Activated naive CD8-positive, alpha-beta T cell treated with anti-CD3 and anti-CD28 coated beads, Interleukin-2, amount 10 ng/mL, durations not matched to agents 7 days and 5 days (primary cell): ENCODE measurements around the gene LCN12. TPM values are rescaled to one million over a fixed set of nuclear protein-coding genes. Genes with fewer than 3 reads are reported as not detected.

ENCODE experiments used
- ATAC-seq: fragments of 150-1000 bp; cut with Tn5 transposase; one replicate; pipeline ENCODE4 v1.10.0; 2021; ENCODE audit warnings: low read depth, moderate library complexity
- POLR2A ChIA-PET: fragments of 350-600 bp; sonication (Branson Sonifier 250); formaldehyde crosslinking; loops from one replicate; lab custom pipeline; 2021; ENCODE audit warnings: antibody characterized with exemption; lab: Charles Lee
- DNase-seq: peaks from one replicate; pipeline ENCODE4 v3.0.0; 2021
- H3K27ac Mint-ChIP-seq: one replicate; pipeline ENCODE4 v1.8.0; 2022; ENCODE audit warnings: mild to moderate bottlenecking, mixed read lengths
- H3K27me3 Mint-ChIP-seq: one replicate; pipeline ENCODE4 v1.8.0; 2022; ENCODE audit warnings: mild to moderate bottlenecking, moderate library complexity, mixed read lengths
- H3K36me3 Mint-ChIP-seq: one replicate; pipeline ENCODE4 v1.8.0; 2021; ENCODE audit warnings: mild to moderate bottlenecking, mixed read lengths
- H3K4me1 Mint-ChIP-seq: one replicate; pipeline ENCODE4 v1.8.0; 2021; ENCODE audit warnings: mixed read lengths
- H3K4me3 Mint-ChIP-seq: one replicate; pipeline ENCODE4 v1.8.0; 2022; ENCODE audit warnings: mild to moderate bottlenecking, moderate library complexity, mixed read lengths
- H3K9me3 Mint-ChIP-seq: one replicate; pipeline ENCODE4 v1.8.0; 2021; ENCODE audit warnings: mixed read lengths
- total RNA-seq, 2 experiments: library from RNA; stranded (reverse); gene quantifications; one replicate each; pipeline ENCODE4 v1.2.3, GENCODE V29; 2021

Gene LCN12
- total RNA-seq, 2 experiments from 2014 or later, result 0.91 to 1.1 TPM

- H3K36me3 Mint-ChIP-seq, result peaks cover 3% of the 10 kb centered on the region
- DNase-seq (no peak), ATAC-seq (no peak)
- H3K4me1 Mint-ChIP-seq, result peaks cover 12% of the 10 kb centered on the region
- peaks cover 7% of the 10 kb centered on the region for H3K9me3 Mint-ChIP-seq
- H3K27ac Mint-ChIP-seq, result no peak overlapping the region
- H3K27me3 Mint-ChIP-seq, result peaks cover 2% of the 10 kb centered on the region
- no peak overlapping the region for H3K4me3 Mint-ChIP-seq
- POLR2A ChIA-PET, result interaction anchor here (2.0 kb wide), 1 partner anchor 33 kb away, joined by 4 read pairs; no protein-coding TSS in a partner anchor
Observed at GRCh38 chr9:136960938-136961275, 8.8 kb downstream of the LCN12 start.

- peaks cover 2% of the 10 kb centered on the region for H3K27me3 Mint-ChIP-seq
Observed at GRCh38 chr9:136961279-136962065, 9.4 kb downstream of the LCN12 start.

GRCh38 chr9:136962163-136962562 is 10.1 kb downstream of the LCN12 start:
- no peak overlapping the region for H3K27ac Mint-ChIP-seq
- no peaks in the 10 kb centered on the region for H3K36me3 Mint-ChIP-seq
- peaks cover 2% of the 10 kb centered on the region for H3K9me3 Mint-ChIP-seq
- H3K27me3 Mint-ChIP-seq, result peaks cover 2% of the 10 kb centered on the region
- no peak for ATAC-seq
- POLR2A ChIA-PET, result interaction anchor here (2.0 kb wide), 1 partner anchor 31 kb away, joined by 4 read pairs; no protein-coding TSS in a partner anchor
- H3K4me3 Mint-ChIP-seq, result no peak overlapping the region
- no peak for DNase-seq
- peaks cover 19% of the 10 kb centered on the region for H3K4me1 Mint-ChIP-seq

More at GRCh38 chr9:136961279-136962065, 9.4 kb downstream of the LCN12 start:
- ATAC-seq (no peak), DNase-seq (no peak)
- Mint-ChIP-seq H3K4me3 (no peak overlapping the region), H3K36me3 (peaks cover 3% of the 10 kb centered on the region), H3K4me1 (peaks cover 18% of the 10 kb centered on the region), H3K27ac (no peak overlapping the region), H3K9me3 (peaks cover 6% of the 10 kb centered on the region)
- POLR2A ChIA-PET, result interaction anchor here (2.0 kb wide), 1 partner anchor 32 kb away, joined by 4 read pairs; no protein-coding TSS in a partner anchor

GRCh38 chr9:136962701-136963248 is 10.7 kb downstream of the LCN12 start:
- POLR2A ChIA-PET, result interaction anchor here (0.5 to 2.0 kb wide), 2 partner anchors 30 to 31 kb away, joined by 3 to 4 read pairs; no protein-coding TSS in a partner anchor
- no peak overlapping the region for H3K27ac Mint-ChIP-seq
- peaks cover 19% of the 10 kb centered on the region for H3K4me1 Mint-ChIP-seq
- H3K4me3 Mint-ChIP-seq, result no peak overlapping the region
- DNase-seq (no peak), ATAC-seq (no peak)
- H3K36me3 Mint-ChIP-seq, result no peaks in the 10 kb centered on the region
- peaks cover 3% of the 10 kb centered on the region for H3K27me3 Mint-ChIP-seq
- no peaks in the 10 kb centered on the region for H3K9me3 Mint-ChIP-seq

- DNase-seq (no peak), ATAC-seq (no peak)
- no peaks in the 10 kb centered on the region for H3K36me3 Mint-ChIP-seq
- no peak overlapping the region for H3K27ac Mint-ChIP-seq
- H3K4me3 Mint-ChIP-seq, result no peak overlapping the region
- H3K27me3 Mint-ChIP-seq, result peaks cover 3% of the 10 kb centered on the region
- no peaks in the 10 kb centered on the region for H3K9me3 Mint-ChIP-seq
- POLR2A ChIA-PET, result interaction anchor here (0.5 kb wide), 1 partner anchor 29 kb away, joined by 3 read pairs; no protein-coding TSS in a partner anchor
- H3K4me1 Mint-ChIP-seq, result peaks cover 19% of the 10 kb centered on the region
Observed at GRCh38 chr9:136963341-136963740, 11.3 kb downstream of the LCN12 start.

- Mint-ChIP-seq H3K4me1 (peaks cover 19% of the 10 kb centered on the region), H3K27ac (no peak overlapping the region), H3K4me3 (no peak overlapping the region), H3K9me3 (no peaks in the 10 kb centered on the region), H3K27me3 (peaks cover 3% of the 10 kb centered on the region), H3K36me3 (no peaks in the 10 kb centered on the region)
- POLR2A ChIA-PET, result interaction anchor here (0.5 kb wide), 1 partner anchor 29 kb away, joined by 3 read pairs; no protein-coding TSS in a partner anchor
- no peak for ATAC-seq
- DNase-seq, result no peak
Observed at GRCh38 chr9:136963751-136964150, 11.7 kb downstream of the LCN12 start.

GRCh38 chr9:136964171-136964689 is 12.2 kb downstream of the LCN12 start:
- Mint-ChIP-seq H3K36me3 (no peaks in the 10 kb centered on the region), H3K9me3 (no peaks in the 10 kb centered on the region)

GRCh38 chr9:136964833-136965422 is 12.9 kb downstream of the LCN12 start:
- H3K4me3 Mint-ChIP-seq, result no peak overlapping the region
- ATAC-seq, result no peak
- H3K27me3 Mint-ChIP-seq, result peaks cover 3% of the 10 kb centered on the region
- POLR2A ChIA-PET, result interaction anchor here (0.7 to 2.3 kb wide), 3 partner anchors 14 to 80 kb away, joined by 3 to 8 read pairs (median 4); no protein-coding TSS in a partner anchor
- peaks cover 19% of the 10 kb centered on the region for H3K4me1 Mint-ChIP-seq
- no peaks in the 10 kb centered on the region for H3K9me3 Mint-ChIP-seq
- no peak overlapping the region for H3K27ac Mint-ChIP-seq
- DNase-seq, result no peak
- no peaks in the 10 kb centered on the region for H3K36me3 Mint-ChIP-seq

More at GRCh38 chr9:136964171-136964689, 12.2 kb downstream of the LCN12 start:
- H3K4me1 Mint-ChIP-seq, result peaks cover 19% of the 10 kb centered on the region
- no peak overlapping the region for H3K27ac Mint-ChIP-seq
- POLR2A ChIA-PET, result interaction anchor here (1.4 to 2.3 kb wide), 2 partner anchors 14 kb away, joined by 3 to 8 read pairs; no protein-coding TSS in a partner anchor
- H3K27me3 Mint-ChIP-seq, result peaks cover 3% of the 10 kb centered on the region
- no peak for DNase-seq
- H3K4me3 Mint-ChIP-seq, result no peak overlapping the region
- ATAC-seq, result no peak

- peak overlapping the region; percentile 83 for H3K27ac Mint-ChIP-seq
- H3K36me3 Mint-ChIP-seq, result no peaks in the 10 kb centered on the region
- H3K9me3 Mint-ChIP-seq, result no peaks in the 10 kb centered on the region
- peaks cover 3% of the 10 kb centered on the region for H3K27me3 Mint-ChIP-seq
- peak overlapping the region; percentile 72 for H3K4me3 Mint-ChIP-seq
- DNase-seq (no peak), ATAC-seq (peak; percentile 65)
- POLR2A ChIA-PET, result interaction anchor here (0.6 to 2.3 kb wide), 5 partner anchors 13 to 159 kb away, joined by 3 to 8 read pairs (median 4); partner anchors contain the start of gene PAXX
- H3K4me1 Mint-ChIP-seq, result peaks cover 15% of the 10 kb centered on the region
Observed at GRCh38 chr9:136965771-136966484, 13.9 kb downstream of the LCN12 start.

- Mint-ChIP-seq H3K4me1 (peaks cover 10% of the 10 kb centered on the region), H3K27me3 (peaks cover 3% of the 10 kb centered on the region), H3K27ac (no peak overlapping the region), H3K36me3 (no peaks in the 10 kb centered on the region), H3K9me3 (no peaks in the 10 kb centered on the region), H3K4me3 (no peak overlapping the region)
- POLR2A ChIA-PET, result no interaction called here
- no peak for DNase-seq
- no peak for ATAC-seq
Observed at GRCh38 chr9:136968333-136969127, 16.5 kb downstream of the LCN12 start.

- Mint-ChIP-seq H3K27ac (no peak overlapping the region), H3K4me3 (no peak overlapping the region), H3K4me1 (peaks cover 10% of the 10 kb centered on the region), H3K27me3 (peaks cover 3% of the 10 kb centered on the region), H3K36me3 (no peaks in the 10 kb centered on the region), H3K9me3 (no peaks in the 10 kb centered on the region)
- POLR2A ChIA-PET, result no interaction called here
- ATAC-seq, result no peak
- DNase-seq, result no peak
Observed at GRCh38 chr9:136969150-136969549, 17.1 kb downstream of the LCN12 start.

GRCh38 chr9:136969774-136970173 is 17.7 kb downstream of the LCN12 start:
- no peak overlapping the region for H3K27ac Mint-ChIP-seq
- H3K4me3 Mint-ChIP-seq, result no peak overlapping the region
- H3K9me3 Mint-ChIP-seq, result no peaks in the 10 kb centered on the region
- no peak for ATAC-seq
- no peak for DNase-seq
- no peaks in the 10 kb centered on the region for H3K36me3 Mint-ChIP-seq
- H3K27me3 Mint-ChIP-seq, result peaks cover 3% of the 10 kb centered on the region
- H3K4me1 Mint-ChIP-seq, result peaks cover 10% of the 10 kb centered on the region
- POLR2A ChIA-PET, result no interaction called here
